HG03025 (cell line): ENCODE measurements around the gene TLR7.

ENCODE experiments used
- ATAC-seq: cut with Tn5 transposase; IDR thresholded peaks from one replicate; pipeline ENCODE4 v1.9.1; 2021; ENCODE audit warnings: mild to moderate bottlenecking, moderate library complexity; ENCODE audit not compliant: unreplicated experiment, low FRiP score

TLR7 gene

DNA sequence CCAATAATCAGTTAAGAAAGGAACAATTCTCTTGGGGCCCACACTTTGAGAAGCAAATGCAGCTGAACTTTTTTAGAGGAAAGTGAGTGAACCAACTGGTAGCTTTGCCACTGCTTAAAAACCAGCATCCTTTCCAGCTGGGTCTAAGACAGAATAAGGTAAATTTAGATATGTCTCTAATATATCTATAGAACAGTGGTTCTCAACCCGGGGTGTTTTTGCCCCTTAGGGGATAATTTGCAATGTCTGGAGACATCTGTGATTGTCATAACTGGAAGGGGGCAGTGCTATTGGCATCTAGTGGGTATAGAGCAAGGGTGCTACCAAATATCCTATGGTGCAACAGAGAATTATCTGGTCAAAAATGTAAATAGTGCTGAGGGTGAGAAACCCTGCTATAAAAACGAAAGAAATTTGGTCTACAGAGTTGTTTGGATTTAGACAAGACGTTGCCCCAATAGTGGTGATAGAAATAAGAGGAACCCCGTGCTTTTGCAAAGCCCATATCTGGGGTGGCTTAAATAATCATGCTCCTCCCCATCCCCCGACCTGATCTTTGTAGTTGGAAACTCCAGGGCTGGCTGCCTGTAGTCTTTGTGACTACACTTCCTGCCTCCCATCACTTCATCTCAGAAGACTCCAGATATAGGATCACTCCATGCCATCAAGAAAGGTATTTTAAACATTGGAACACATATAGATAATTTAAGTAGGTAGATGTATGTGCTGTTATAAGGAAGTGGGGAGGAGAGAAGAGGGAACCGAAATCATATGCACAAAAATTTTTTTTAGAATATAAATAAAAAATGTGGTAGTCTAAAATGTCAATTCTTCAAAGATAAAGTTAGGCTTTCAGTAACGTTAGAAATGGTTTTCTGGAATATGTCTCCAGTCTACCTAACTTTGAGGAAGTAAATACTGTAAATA lies at the start of gene TLR7:
Gene TLR7 (plus strand): TSS at position 622 of the 927 bp plus-strand sequence. CDS start 507 bp downstream, outside the sequence.
- ATAC-seq = no peak

DNA sequence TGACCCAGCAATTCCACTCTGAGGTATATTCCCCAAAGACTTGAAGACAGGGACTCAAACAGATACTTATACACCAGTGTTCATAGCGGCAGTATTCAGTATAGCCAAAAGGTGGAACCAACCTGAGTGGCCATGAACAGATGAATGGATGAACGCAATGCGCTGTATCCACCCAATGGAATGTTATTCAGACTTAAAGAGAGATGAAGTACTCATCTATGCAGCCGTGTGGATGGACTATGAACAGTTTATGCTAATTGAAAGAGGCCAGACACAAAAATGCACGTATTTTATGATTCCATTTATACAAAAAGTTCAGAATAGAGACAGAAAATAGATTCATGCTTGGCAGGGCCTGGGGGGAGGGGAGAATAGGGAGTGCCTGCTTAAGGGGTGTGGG lies 49.3 kb upstream of the TLR7 start:
- ATAC-seq = no peak

DNA sequence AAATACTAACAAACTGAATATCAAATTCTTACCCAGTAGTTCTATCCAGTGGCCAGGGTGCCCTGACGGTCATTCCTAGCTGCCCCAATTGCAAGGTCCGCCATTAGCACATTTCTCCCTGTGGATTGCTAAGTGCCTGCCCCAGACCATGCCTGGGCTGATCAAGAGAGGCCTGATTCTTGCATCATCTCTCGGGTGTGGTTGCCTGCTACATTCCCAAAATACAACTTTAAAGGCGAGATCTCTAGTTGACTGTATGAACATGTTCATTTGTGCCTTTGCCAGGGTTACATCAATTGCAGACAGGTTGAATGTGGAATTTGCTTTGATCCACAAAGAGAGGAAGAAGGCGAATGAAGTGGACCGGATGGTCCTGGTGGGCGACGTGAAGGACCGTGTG lies 47.6 kb upstream of the TLR7 start:
- no peak for ATAC-seq

GRCh38 chrX:12820737-12821136 lies 46.1 kb upstream of the TLR7 start:
- no peak for ATAC-seq

DNA sequence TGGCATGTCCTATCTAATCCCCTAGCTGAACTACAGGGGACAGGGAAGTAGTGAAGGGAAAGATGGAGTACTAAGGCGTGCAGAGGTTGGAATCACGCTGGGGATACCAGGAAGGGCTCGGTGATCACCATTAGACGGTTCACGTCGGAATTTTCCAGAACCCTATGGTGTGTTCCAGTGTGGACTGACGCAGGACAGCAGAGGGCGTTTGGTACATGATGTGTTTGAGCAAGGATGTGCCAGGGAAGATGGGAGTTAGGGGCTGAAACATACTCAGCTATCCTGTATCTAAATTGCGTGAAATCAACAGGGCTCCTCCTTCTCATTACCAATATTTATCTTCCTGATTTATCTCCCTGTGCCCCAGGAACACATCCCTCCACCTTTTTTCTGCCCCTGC lies 41.9 kb upstream of the TLR7 start:
- no peak for ATAC-seq

- ATAC-seq = no peak
These were observed 41.1 kb upstream of the TLR7 start for GRCh38 chrX:12825801-12826200.

GRCh38 chrX:12843061-12843667 lies 23.7 kb upstream of the TLR7 start:
- ATAC-seq = peak; percentile 25

DNA sequence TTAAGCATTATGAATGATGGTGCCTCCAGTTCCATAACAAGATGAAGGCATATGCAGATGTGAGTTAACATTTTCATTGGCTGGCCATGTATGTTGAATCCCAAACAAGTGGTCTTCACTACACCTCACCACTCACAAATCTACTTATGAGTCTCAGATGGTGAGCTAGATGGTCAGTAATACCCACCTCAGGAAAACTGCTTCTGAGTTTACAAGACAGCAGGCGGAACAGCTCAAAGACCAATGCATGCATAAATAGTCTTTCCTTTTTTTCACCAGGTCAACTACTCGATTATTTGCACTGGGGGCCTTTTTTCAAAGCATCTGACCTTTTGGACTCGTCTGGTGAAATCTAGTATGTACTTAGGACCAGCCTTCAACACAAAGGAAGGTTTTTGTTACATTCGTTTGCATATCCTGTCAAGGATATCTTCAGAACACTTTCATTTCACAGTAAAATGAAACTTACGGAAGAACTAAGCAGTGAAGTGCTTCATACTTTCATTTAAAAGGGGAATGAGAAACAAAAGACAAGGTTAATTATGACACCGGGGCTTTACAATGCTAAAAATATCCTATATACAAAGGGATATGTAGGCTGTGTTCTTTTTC lies 23.1 kb upstream of the TLR7 start:
- ATAC-seq = peak; percentile 79

- ATAC-seq = peak; percentile 19
These were observed 22.6 kb upstream of the TLR7 start for GRCh38 chrX:12844319-12844718.

- ATAC-seq = no peak
These were observed 1.5 kb upstream of the TLR7 start for GRCh38 chrX:12865359-12865758.

- no peak for ATAC-seq
These were observed 813 bp downstream of the TLR7 start for GRCh38 chrX:12867685-12868084.

DNA sequence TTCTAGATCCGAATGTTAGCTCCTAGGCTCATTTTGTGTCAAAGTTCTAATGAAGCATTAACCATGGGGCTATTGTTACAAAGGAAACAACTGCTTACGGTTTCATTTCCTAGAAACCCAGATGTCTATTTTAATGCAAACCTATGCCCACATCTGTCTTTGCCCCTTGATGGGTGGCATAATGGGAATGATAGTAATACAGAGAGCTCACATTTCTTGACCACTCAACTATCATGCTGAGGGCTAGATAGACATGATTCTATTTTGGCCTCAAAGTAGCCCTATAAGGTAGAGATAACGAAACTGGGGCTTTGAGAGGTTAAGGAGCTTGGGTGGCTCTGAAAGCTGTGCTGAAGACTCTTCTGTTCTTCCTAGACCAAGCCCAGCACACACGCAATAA lies 1.9 kb downstream of the TLR7 start:
- peak; percentile 39 for ATAC-seq

DNA sequence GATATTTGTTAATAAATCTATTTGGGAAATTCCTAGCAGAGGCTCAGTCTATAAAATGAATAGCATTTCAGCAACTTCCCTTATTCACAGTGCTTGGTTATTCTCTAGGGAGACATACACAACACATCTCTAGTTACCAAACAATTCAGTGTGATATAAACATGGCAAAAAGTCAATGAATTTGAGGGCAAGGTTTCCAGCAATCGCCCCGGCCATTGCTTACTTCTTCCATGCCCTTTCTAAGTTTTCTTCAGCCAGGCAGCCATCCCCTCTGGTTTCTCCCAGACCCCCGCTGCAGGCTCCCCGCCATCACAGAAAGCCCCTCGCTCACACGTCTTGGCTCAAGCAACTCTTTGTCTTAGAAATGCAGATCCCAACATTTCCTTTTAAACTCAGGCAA lies 4.4 kb downstream of the TLR7 start:
- ATAC-seq = no peak

- ATAC-seq = no peak
These were observed 5.9 kb downstream of the TLR7 start for GRCh38 chrX:12872741-12873140.

- ATAC-seq = no peak
These were observed 7.7 kb downstream of the TLR7 start for GRCh38 chrX:12874581-12874980.

DNA sequence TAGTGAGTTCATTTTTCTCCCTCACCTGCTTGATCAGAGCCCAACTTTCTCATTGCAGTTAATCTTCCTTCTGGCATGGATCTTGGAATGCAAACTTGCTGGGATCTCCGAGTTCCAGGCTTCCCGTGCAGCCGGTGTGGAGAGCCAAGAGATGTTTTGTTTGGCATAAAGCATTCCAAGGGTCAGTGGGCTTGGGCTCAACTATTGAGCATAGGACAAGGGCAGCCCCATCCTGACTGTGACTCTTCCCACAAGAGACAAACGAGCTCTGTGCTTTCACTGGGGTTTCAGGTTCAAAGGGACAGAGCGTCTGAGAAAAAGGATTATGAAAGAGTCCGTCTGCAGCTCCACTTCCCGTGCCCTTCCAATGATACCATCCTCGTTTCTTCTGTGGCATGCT lies 10.5 kb downstream of the TLR7 start:
- ATAC-seq = no peak

DNA sequence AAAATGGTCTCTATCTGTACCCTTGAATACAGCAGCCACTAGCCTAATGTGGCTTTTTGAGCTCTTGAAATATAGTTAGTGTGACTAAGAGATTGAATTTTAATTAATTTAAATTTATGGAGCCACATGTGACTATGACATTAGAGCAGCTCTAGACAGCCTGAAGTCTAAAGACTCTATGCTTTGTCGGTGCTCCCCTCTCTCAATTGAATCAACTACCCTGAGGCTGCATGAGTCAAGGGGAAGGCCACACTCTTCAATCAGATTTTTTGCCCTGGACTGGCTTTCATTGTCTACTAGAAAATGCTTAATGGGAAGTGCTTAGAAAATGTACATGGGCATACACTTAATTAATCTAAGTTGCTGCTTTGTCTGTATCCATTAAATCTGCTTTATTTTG lies 11.7 kb downstream of the TLR7 start:
- no peak for ATAC-seq

- ATAC-seq = no peak
These were observed 15.0 kb downstream of the TLR7 start for GRCh38 chrX:12881914-12882313.

DNA sequence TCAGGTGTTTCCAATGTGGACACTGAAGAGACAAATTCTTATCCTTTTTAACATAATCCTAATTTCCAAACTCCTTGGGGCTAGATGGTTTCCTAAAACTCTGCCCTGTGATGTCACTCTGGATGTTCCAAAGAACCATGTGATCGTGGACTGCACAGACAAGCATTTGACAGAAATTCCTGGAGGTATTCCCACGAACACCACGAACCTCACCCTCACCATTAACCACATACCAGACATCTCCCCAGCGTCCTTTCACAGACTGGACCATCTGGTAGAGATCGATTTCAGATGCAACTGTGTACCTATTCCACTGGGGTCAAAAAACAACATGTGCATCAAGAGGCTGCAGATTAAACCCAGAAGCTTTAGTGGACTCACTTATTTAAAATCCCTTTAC lies 18.6 kb downstream of the TLR7 start:
- ATAC-seq = no peak

DNA sequence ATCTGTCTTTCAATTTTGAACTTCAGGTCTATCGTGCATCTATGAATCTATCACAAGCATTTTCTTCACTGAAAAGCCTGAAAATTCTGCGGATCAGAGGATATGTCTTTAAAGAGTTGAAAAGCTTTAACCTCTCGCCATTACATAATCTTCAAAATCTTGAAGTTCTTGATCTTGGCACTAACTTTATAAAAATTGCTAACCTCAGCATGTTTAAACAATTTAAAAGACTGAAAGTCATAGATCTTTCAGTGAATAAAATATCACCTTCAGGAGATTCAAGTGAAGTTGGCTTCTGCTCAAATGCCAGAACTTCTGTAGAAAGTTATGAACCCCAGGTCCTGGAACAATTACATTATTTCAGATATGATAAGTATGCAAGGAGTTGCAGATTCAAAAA lies 19.7 kb downstream of the TLR7 start:
- ATAC-seq = no peak

- ATAC-seq = no peak
These were observed 20.3 kb downstream of the TLR7 start for GRCh38 chrX:12887141-12887540.

GRCh38 chrX:12887767-12888166 lies 20.9 kb downstream of the TLR7 start:
- ATAC-seq = no peak
